LNCaP clone FGC (cell line): Measurements from ENCODE around the gene PHC2.

Source experiments
- DNase-seq: peaks from one replicate; pipeline ENCODE4 v3.0.0-alpha.2; 2011; ENCODE audit warnings: low read depth
- H3K4me3 ChIP-seq: 2 replicates; pipeline ENCODE4 v1.5.1; 2011; ENCODE audit warnings: mild to moderate bottlenecking, low read depth, low read length, control low read depth
- TF ChIP-seq, protein P1 (sequence below): IDR thresholded peaks from 2 replicates; pipeline ENCODE4 v1.5.1; 2012; ENCODE audit warnings: mild to moderate bottlenecking; ENCODE audit not compliant: control insufficient read depth, insufficient read depth; ENCODE audit errors: extremely low read depth

PHC2 gene

DNA sequence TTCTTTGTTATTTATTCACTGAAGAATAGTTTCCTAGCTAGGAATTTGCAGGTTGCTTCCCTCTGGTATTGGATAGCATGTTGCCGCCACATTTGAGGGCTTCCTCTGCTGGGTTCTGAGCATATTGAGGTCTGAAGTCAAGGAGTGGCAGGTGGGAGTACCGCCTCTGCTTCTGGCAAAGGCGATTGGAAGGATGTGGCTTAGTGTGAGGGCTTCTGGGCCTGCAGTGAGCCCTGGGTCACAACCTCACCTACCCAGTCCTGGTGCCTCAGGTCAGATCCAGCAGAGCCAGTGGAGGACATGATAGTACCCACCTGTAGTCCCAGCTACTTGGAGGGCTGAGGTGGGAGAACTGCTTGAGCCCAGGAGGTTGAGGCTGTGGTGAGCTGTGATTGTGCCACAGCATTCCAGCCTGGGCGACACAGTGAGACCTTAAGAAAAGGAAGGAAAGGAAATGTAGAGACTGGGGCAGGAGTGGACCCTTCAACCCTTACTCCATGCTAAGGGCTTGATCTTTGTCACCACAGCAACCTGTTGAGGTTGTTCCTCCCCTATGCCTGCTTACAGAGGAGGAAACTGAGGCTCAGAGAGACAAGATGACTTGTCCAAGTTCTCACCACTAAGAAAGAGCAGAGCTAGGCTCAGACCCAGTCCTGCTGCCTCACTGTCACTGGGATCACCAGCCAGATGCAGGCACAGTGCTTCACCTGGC is 132.8 kb downstream of the PHC2 start:
- H3K4me3 ChIP-seq, result no peak overlapping the region
- TF ChIP-seq, protein P1, sequence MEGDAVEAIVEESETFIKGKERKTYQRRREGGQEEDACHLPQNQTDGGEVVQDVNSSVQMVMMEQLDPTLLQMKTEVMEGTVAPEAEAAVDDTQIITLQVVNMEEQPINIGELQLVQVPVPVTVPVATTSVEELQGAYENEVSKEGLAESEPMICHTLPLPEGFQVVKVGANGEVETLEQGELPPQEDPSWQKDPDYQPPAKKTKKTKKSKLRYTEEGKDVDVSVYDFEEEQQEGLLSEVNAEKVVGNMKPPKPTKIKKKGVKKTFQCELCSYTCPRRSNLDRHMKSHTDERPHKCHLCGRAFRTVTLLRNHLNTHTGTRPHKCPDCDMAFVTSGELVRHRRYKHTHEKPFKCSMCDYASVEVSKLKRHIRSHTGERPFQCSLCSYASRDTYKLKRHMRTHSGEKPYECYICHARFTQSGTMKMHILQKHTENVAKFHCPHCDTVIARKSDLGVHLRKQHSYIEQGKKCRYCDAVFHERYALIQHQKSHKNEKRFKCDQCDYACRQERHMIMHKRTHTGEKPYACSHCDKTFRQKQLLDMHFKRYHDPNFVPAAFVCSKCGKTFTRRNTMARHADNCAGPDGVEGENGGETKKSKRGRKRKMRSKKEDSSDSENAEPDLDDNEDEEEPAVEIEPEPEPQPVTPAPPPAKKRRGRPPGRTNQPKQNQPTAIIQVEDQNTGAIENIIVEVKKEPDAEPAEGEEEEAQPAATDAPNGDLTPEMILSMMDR, result no peak
- no peak for DNase-seq

DNA sequence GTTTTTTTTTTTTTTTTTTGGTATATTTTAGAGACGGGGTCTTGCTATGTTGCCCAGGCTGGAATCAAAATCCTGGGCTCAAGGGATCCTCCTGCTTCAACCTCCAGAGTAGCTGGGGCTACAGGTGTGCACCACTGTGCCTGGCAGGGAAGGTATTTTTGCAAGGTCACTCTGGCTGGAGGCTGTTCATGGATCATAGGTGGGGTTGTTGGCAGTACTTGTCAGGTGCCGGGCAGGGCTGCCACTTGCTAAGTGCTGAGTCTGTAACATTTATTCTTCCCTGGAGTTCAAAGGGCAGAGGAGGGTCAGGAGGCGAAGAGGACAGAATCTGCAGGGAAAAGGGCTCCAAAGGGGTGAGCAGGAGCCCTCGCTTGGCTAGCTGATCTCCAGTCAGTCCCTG is 134.1 kb downstream of the PHC2 start:
- H3K4me3 ChIP-seq, result no peak overlapping the region
- DNase-seq, result no peak
- TF ChIP-seq, protein P1, result no peak

GRCh38 chr1:33296082-33296458 is 134.8 kb downstream of the PHC2 start:
- DNase-seq, result no peak
- no peak overlapping the region for H3K4me3 ChIP-seq
- TF ChIP-seq, protein P1, result no peak

DNA sequence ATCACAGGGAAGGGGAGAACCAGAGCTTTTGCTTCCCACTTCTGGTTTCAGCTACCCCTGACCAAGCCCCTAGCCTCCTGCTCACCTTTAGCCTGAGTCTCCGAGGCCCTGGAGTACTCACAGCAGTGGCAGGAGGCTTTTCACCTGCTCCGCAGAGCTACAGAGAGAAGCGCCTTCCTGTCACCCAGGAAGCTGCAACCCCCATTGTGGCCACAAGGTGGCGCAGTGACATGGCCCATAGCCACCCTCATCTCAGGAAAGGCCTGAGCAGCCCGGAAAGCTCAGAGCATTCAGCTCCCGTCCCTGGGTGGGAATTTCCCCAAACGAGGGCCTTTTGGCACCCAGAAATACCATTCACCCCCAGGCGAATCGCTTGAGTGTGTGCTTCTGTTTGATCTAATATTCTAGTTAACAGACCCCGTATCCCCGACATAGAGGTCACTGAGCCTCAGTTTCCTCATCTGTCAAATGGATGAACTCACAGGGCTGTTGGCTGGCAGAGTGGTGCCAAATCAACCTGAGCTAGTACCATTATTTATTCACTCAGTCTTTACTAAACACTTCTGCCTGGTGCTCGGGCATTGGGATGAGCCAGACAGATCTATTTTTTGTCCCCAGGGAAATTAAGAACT is 135.3 kb downstream of the PHC2 start:
- DNase-seq, result peak; percentile 26
- no peak overlapping the region for H3K4me3 ChIP-seq
- TF ChIP-seq, protein P1, result peak; percentile 81

DNA sequence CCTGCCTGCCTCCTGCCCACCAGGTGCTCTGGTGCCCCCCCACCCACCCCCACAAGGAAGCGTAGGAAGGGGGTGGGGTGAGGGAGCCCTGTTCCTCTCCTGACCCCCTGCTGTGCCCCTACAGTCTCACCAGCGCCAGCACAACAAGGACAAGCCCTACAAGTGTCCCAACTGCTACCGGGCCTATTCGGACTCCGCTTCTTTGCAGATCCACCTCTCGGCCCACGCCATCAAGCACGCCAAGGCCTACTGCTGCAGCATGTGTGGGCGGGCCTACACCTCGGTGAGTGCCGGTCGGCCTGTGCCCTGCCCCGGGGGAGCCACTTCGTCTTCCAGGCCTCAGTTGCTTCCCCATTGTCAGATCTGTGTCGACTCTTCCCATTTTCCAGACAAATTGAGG is 135.9 kb downstream of the PHC2 start:
- DNase-seq, result no peak
- no peak overlapping the region for H3K4me3 ChIP-seq
- TF ChIP-seq, protein P1, result no peak

GRCh38 chr1:33294071-33295010 is 136.6 kb downstream of the PHC2 start:
- TF ChIP-seq, protein P1, result no peak
- no peak for DNase-seq
- H3K4me3 ChIP-seq, result no peak overlapping the region
